Chondrocyte (in vitro differentiated cells): Measurements from ENCODE around the gene MFAP3L. TPM values are rescaled to one million over a fixed set of nuclear protein-coding genes. Genes with fewer than 3 reads are reported as not detected.

Source experiments
- DNase-seq: peaks from one replicate; pipeline ENCODE4 v3.0.0; 2021; ENCODE audit warnings: mixed read lengths, low spot score
- H3K27ac Mint-ChIP-seq: one replicate; pipeline ENCODE4 v1.8.0; 2021; ENCODE audit warnings: mild to moderate bottlenecking, moderate library complexity, mixed read lengths; ENCODE audit not compliant: unreplicated experiment
- H3K27me3 Mint-ChIP-seq: 2 replicates; pipeline ENCODE4 v1.8.0; 2021; ENCODE audit warnings: low read depth, mixed read lengths
- H3K36me3 Mint-ChIP-seq: 2 replicates; pipeline ENCODE4 v1.8.0; 2021; ENCODE audit warnings: low read depth, mixed read lengths
- H3K4me1 Mint-ChIP-seq: 2 replicates; pipeline ENCODE4 v1.8.0; 2021; ENCODE audit warnings: low read depth, mild to moderate bottlenecking, mixed read lengths
- H3K4me3 Mint-ChIP-seq: one replicate; pipeline ENCODE4 v1.8.0; 2021; ENCODE audit warnings: mild to moderate bottlenecking, moderate library complexity, mixed read lengths; ENCODE audit not compliant: unreplicated experiment
- H3K9me3 Mint-ChIP-seq: 2 replicates; pipeline ENCODE4 v1.8.0; 2021; ENCODE audit warnings: low read depth, mixed read lengths
- CTCF ChIP-seq: fragments of 200-600 bp; sonication (generic); IDR thresholded peaks from 2 replicates; pipeline ENCODE4 v1.5.0; 2021; ENCODE audit warnings: antibody characterized with exemption, mild to moderate bottlenecking, moderate library complexity
- total RNA-seq: library from RNA; stranded (reverse); gene quantifications from 3 replicates; pipeline ENCODE4 v1.2.1, GENCODE V29; 2021

Gene MFAP3L
- total RNA-seq, 1 donor from 2014 or later = 13.1 TPM

GRCh38 chr4:170022211-170022610, 4.0 kb downstream of the MFAP3L start:
- no peak overlapping the region for H3K27ac Mint-ChIP-seq
- TF ChIP-seq CTCF = no peak
- no peak overlapping the region for H3K4me3 Mint-ChIP-seq
- H3K27me3 Mint-ChIP-seq = no peaks in the 10 kb centered on the region
- no peaks in the 10 kb centered on the region for H3K9me3 Mint-ChIP-seq
- H3K36me3 Mint-ChIP-seq = peaks cover 2% of the 10 kb centered on the region
- DNase-seq = no peak
- peaks cover 8% of the 10 kb centered on the region for H3K4me1 Mint-ChIP-seq

GRCh38 chr4:170017252-170017651, 8.9 kb downstream of the MFAP3L start:
- TF ChIP-seq CTCF = no peak
- no peak overlapping the region for H3K4me3 Mint-ChIP-seq
- no peak overlapping the region for H3K27ac Mint-ChIP-seq
- no peaks in the 10 kb centered on the region for H3K27me3 Mint-ChIP-seq
- H3K9me3 Mint-ChIP-seq = no peaks in the 10 kb centered on the region
- no peak for DNase-seq
- no peaks in the 10 kb centered on the region for H3K36me3 Mint-ChIP-seq
- H3K4me1 Mint-ChIP-seq = no peaks in the 10 kb centered on the region

- Mint-ChIP-seq H3K27ac (no peak overlapping the region), H3K4me3 (no peak overlapping the region), H3K9me3 (no peaks in the 10 kb centered on the region), H3K36me3 (no peaks in the 10 kb centered on the region), H3K4me1 (no peaks in the 10 kb centered on the region), H3K27me3 (no peaks in the 10 kb centered on the region)
- TF ChIP-seq CTCF = no peak
- DNase-seq = no peak
These were observed 10.9 kb downstream of the MFAP3L start for GRCh38 chr4:170015285-170015684.

- H3K27ac Mint-ChIP-seq = no peak overlapping the region
- H3K9me3 Mint-ChIP-seq = no peaks in the 10 kb centered on the region
- DNase-seq = no peak
- H3K4me3 Mint-ChIP-seq = no peak overlapping the region
- H3K36me3 Mint-ChIP-seq = no peaks in the 10 kb centered on the region
- TF ChIP-seq CTCF = no peak
- H3K27me3 Mint-ChIP-seq = no peaks in the 10 kb centered on the region
- no peaks in the 10 kb centered on the region for H3K4me1 Mint-ChIP-seq
These were observed 11.7 kb downstream of the MFAP3L start for GRCh38 chr4:170014359-170015011.

GRCh38 chr4:170012629-170012958, 13.6 kb downstream of the MFAP3L start:
- no peaks in the 10 kb centered on the region for H3K36me3 Mint-ChIP-seq
- peaks cover 9% of the 10 kb centered on the region for H3K4me1 Mint-ChIP-seq
- H3K27ac Mint-ChIP-seq = no peak overlapping the region

More at GRCh38 chr4:170012629-170012958, 13.6 kb downstream of the MFAP3L start:
- DNase-seq = no peak
- H3K4me3 Mint-ChIP-seq = no peak overlapping the region
- no peak for TF ChIP-seq CTCF
- H3K27me3 Mint-ChIP-seq = no peaks in the 10 kb centered on the region
- no peaks in the 10 kb centered on the region for H3K9me3 Mint-ChIP-seq
